Activated T-cell treated with anti-CD3 and anti-CD28 coated beads, Interleukin-2, amount 50 U/mL, for 72 hours (primary cell): ENCODE measurements around the gene MEGF11. TPM values are rescaled to one million over a fixed set of nuclear protein-coding genes. Genes with fewer than 3 reads are reported as not detected.

ENCODE experiments used
- ATAC-seq, 2 donors: fragments of 150-1000 bp; cut with Tn5 transposase; replicated peaks in 1 of 2; 2 replicates each; pipeline ENCODE4 v1.10.0; 2021; ENCODE audit warnings: moderate library complexity in 2 of 2, mild to moderate bottlenecking in 1 of 2
- DNase-seq, 2 donors: peaks; one replicate each; pipeline ENCODE4 v3.0.0; 2021 to 2022; ENCODE audit warnings: mixed read lengths in 1 of 2
- H3K27ac Mint-ChIP-seq: one replicate; pipeline ENCODE4 v1.8.0; 2022; ENCODE audit warnings: mild to moderate bottlenecking, moderate library complexity, mixed read lengths
- H3K27me3 Mint-ChIP-seq: one replicate; pipeline ENCODE4 v1.8.0; 2022; ENCODE audit warnings: low read depth, mixed read lengths
- H3K36me3 Mint-ChIP-seq, 2 donors: one replicate each; pipeline ENCODE4 v1.8.0; 2022; ENCODE audit warnings: mixed read lengths in 2 of 2, mild to moderate bottlenecking in 1 of 2; ENCODE audit not compliant: insufficient read depth in 2 of 2
- H3K4me1 Mint-ChIP-seq: one replicate; pipeline ENCODE4 v1.8.0; 2022; ENCODE audit warnings: low read depth, mixed read lengths
- H3K4me3 Mint-ChIP-seq, 2 donors: one replicate each; pipeline ENCODE4 v1.8.0; 2022; ENCODE audit warnings: mild to moderate bottlenecking in 2 of 2, mixed read lengths in 2 of 2, moderate library complexity in 2 of 2
- H3K9me3 Mint-ChIP-seq, 2 donors: one replicate each; pipeline ENCODE4 v1.8.0; 2022; ENCODE audit warnings: mixed read lengths in 2 of 2
- total RNA-seq, 2 donors: library from RNA; stranded (reverse); gene quantifications; one replicate each; pipeline ENCODE4 v1.2.3, GENCODE V29; 2022

MEGF11 gene
- total RNA-seq, 2 donors from 2014 or later, result not detected

- Mint-ChIP-seq H3K9me3 (no peaks in the 10 kb centered on the region), H3K36me3 (no peaks in the 10 kb centered on the region), H3K27me3 (no peaks in the 10 kb centered on the region), H3K27ac (no peak overlapping the region), H3K4me3 (no peak overlapping the region), H3K4me1 (no peaks in the 10 kb centered on the region)
- DNase-seq, result no peak
- ATAC-seq, result no peak
Observed at GRCh38 chr15:66229790-66230465, 23.6 kb downstream of the MEGF11 start.

- H3K27me3 Mint-ChIP-seq, result no peaks in the 10 kb centered on the region
- H3K4me3 Mint-ChIP-seq, result no peak overlapping the region
- no peaks in the 10 kb centered on the region for H3K4me1 Mint-ChIP-seq
- ATAC-seq (no peak), DNase-seq (no peak)
- no peaks in the 10 kb centered on the region for H3K36me3 Mint-ChIP-seq
- H3K27ac Mint-ChIP-seq, result no peak overlapping the region
- no peaks in the 10 kb centered on the region for H3K9me3 Mint-ChIP-seq
Observed at GRCh38 chr15:66228807-66229735, 24.5 kb downstream of the MEGF11 start.

DNA sequence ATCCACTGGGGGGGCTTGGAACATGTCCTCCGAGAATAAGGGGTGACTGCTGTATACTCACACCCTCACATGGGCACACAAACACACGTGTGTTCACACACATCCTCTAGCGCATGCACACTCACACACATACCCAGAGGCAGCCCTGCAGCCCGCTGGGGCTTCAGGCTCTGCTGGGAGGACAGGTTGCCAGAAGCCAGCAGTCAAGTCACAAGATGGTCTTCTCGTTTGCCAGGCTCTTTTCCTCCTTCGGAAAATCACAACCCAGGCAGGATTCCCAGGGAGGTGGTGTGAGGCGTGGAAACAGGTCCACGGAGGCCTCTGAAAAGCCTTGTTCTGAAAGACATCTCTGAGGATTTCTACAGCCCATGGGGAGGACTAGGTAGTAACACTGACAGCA, 26.8 kb downstream of the MEGF11 start:
- no peaks in the 10 kb centered on the region for H3K36me3 Mint-ChIP-seq
- H3K27me3 Mint-ChIP-seq, result no peaks in the 10 kb centered on the region
- H3K4me3 Mint-ChIP-seq, result no peak overlapping the region
- H3K27ac Mint-ChIP-seq, result no peak overlapping the region
- H3K4me1 Mint-ChIP-seq, result no peaks in the 10 kb centered on the region
- DNase-seq (no peak), ATAC-seq (no peak)
- H3K9me3 Mint-ChIP-seq, result no peaks in the 10 kb centered on the region

GRCh38 chr15:66225656-66226274, 27.8 kb downstream of the MEGF11 start:
- H3K27me3 Mint-ChIP-seq, result peaks cover 8% of the 10 kb centered on the region
- H3K27ac Mint-ChIP-seq, result no peak overlapping the region

GRCh38 chr15:66224946-66225345, 28.6 kb downstream of the MEGF11 start:
- Mint-ChIP-seq H3K27ac (no peak overlapping the region), H3K36me3 (no peaks in the 10 kb centered on the region), H3K27me3 (peaks cover 14% of the 10 kb centered on the region), H3K4me3 (no peak overlapping the region), H3K9me3 (no peaks in the 10 kb centered on the region), H3K4me1 (no peaks in the 10 kb centered on the region)
- DNase-seq (no peak), ATAC-seq (no peak)

More at GRCh38 chr15:66225656-66226274, 27.8 kb downstream of the MEGF11 start:
- Mint-ChIP-seq H3K9me3 (no peaks in the 10 kb centered on the region), H3K4me3 (no peak overlapping the region), H3K4me1 (no peaks in the 10 kb centered on the region), H3K36me3 (no peaks in the 10 kb centered on the region)
- ATAC-seq (no peak), DNase-seq (no peak)

DNA sequence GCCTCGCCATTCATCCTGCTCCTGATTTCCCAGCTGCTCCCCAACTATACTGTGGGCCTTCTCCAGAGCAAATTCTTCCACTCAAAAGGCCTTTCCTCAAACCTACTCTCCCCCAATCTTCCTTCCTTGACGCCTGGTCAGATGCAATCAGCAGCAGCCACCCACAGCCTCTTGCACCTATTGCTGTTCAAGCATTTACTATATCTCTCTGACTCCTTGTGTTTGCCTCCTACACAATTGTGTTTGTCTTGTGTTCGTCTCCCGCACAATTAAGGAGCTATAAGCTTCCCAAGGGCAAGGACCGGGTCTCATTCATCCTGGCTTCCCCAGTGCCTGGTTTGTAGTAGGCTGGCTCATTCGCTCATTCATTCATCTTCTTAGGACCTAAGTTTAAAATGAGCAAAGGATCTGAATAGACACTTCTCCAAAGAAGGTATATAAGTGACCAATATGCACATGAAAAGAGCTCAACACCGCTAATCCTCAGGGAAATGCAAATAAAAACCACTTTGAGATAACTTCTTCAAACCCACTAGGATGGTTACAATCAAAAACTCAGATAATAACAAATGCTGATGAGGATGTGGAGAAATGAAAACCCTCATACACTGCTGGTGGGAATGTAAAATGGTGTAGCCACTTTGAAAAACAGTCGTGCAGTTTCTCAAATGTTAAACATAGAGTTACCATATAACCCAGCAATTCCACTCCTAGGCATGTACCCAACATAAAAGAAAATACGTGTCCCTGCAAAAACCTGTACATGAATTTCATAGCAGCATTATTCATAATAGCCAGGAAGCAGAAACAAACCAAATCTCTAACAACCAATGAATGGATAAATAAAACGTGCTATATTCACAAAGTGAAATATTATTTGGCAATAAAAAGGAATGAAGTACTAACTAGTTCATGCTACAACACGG, 31.0 kb downstream of the MEGF11 start:
- DNase-seq, result no peak
- Mint-ChIP-seq H3K4me1 (no peaks in the 10 kb centered on the region), H3K9me3 (no peaks in the 10 kb centered on the region), H3K36me3 (no peaks in the 10 kb centered on the region), H3K4me3 (no peak overlapping the region), H3K27me3 (peaks cover 15% of the 10 kb centered on the region), H3K27ac (no peak overlapping the region)
- ATAC-seq, result no peak

DNA sequence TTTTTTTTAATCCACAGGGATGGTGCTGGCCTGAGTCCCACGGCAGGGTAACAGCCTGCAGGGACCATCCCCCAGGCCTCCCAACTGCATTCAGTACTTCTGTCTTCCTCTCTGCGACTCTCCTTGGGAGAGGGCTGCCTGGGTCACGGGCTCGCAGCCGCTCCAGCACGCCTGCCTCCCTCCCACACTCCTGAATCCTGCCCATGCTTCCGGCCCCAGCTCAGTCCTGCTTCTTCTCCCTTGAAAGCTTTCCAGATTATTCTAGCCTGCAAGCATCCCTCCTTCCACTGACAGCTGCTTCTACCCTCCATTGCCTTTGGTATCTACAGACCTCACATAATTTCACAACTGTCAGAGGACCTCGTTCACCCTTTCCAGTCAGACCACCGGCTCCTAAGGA, 32.4 kb downstream of the MEGF11 start:
- DNase-seq (no peak), ATAC-seq (no peak)
- no peaks in the 10 kb centered on the region for H3K9me3 Mint-ChIP-seq
- peaks cover 15% of the 10 kb centered on the region for H3K27me3 Mint-ChIP-seq
- H3K36me3 Mint-ChIP-seq, result no peaks in the 10 kb centered on the region
- H3K4me1 Mint-ChIP-seq, result no peaks in the 10 kb centered on the region
- no peak overlapping the region for H3K4me3 Mint-ChIP-seq
- H3K27ac Mint-ChIP-seq, result no peak overlapping the region

DNA sequence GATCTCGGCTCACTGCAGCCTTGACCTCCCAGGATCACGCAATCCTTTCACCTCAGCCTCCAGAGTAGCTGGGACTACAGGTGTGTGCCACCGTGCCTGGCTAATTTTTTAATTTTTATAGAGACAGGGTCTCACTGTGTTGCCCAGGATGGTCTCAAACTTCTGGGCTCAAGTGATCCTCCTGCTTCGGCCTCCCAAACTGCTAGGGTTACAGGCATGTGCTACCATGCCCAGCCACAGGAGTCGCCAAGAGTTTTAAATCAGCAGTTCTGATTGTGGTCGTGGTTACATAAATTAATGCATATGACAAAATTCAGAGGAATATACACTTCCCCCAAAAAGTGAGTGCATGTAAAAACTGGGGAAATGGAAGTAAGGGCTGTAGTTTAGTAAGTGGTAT, 32.9 kb downstream of the MEGF11 start:
- H3K9me3 Mint-ChIP-seq, result no peaks in the 10 kb centered on the region
- ATAC-seq (no peak), DNase-seq (no peak)
- peaks cover 15% of the 10 kb centered on the region for H3K27me3 Mint-ChIP-seq
- H3K4me3 Mint-ChIP-seq, result no peak overlapping the region
- H3K36me3 Mint-ChIP-seq, result no peaks in the 10 kb centered on the region
- H3K27ac Mint-ChIP-seq, result no peak overlapping the region
- no peaks in the 10 kb centered on the region for H3K4me1 Mint-ChIP-seq

- DNase-seq (no peak), ATAC-seq (no peak)
- no peak overlapping the region for H3K4me3 Mint-ChIP-seq
- no peak overlapping the region for H3K27ac Mint-ChIP-seq
- no peaks in the 10 kb centered on the region for H3K9me3 Mint-ChIP-seq
- H3K4me1 Mint-ChIP-seq, result no peaks in the 10 kb centered on the region
- no peaks in the 10 kb centered on the region for H3K36me3 Mint-ChIP-seq
- peaks cover 15% of the 10 kb centered on the region for H3K27me3 Mint-ChIP-seq
Observed at GRCh38 chr15:66219339-66219738, 34.2 kb downstream of the MEGF11 start.

GRCh38 chr15:66216806-66217205, 36.7 kb downstream of the MEGF11 start:
- H3K4me1 Mint-ChIP-seq, result no peaks in the 10 kb centered on the region
- ATAC-seq (no peak), DNase-seq (no peak)
- no peak overlapping the region for H3K27ac Mint-ChIP-seq
- H3K4me3 Mint-ChIP-seq, result no peak overlapping the region
- H3K9me3 Mint-ChIP-seq, result no peaks in the 10 kb centered on the region
- peaks cover 15% of the 10 kb centered on the region for H3K27me3 Mint-ChIP-seq
- H3K36me3 Mint-ChIP-seq, result no peaks in the 10 kb centered on the region

- H3K27me3 Mint-ChIP-seq, result peaks cover 7% of the 10 kb centered on the region
- H3K4me1 Mint-ChIP-seq, result no peaks in the 10 kb centered on the region
- no peak overlapping the region for H3K27ac Mint-ChIP-seq
- no peaks in the 10 kb centered on the region for H3K36me3 Mint-ChIP-seq
- no peaks in the 10 kb centered on the region for H3K9me3 Mint-ChIP-seq
- DNase-seq (no peak), ATAC-seq (no peak)
- H3K4me3 Mint-ChIP-seq, result no peak overlapping the region
Observed at GRCh38 chr15:66215811-66216210, 37.7 kb downstream of the MEGF11 start.

GRCh38 chr15:66214246-66214645, 39.3 kb downstream of the MEGF11 start:
- Mint-ChIP-seq H3K27ac (no peak overlapping the region), H3K4me1 (no peaks in the 10 kb centered on the region), H3K4me3 (no peak overlapping the region), H3K9me3 (no peaks in the 10 kb centered on the region), H3K36me3 (no peaks in the 10 kb centered on the region), H3K27me3 (no peaks in the 10 kb centered on the region)
- ATAC-seq (no peak), DNase-seq (no peak)
